ENCODE measurements around the gene UGT1A4.

The UGT1A4 gene

DNA sequence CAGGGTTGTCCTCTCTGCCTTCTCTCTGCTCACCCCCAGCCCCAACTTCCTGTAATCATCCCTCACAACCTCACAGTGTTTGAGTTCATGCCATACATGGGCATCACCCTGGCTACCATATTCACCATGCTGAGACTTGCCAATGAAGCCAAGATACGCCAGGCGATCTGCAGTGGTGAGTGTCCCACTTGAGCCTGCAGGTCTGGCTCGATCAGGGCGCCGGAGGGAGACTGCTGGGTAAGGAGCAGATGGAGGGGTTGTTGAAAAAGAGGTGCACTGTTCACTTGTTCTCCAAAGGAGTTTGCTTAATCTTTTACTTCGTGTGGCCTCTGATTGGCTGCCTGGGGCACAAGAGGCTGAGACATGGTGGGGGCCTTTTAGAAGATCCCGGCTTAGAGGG, 74.2 kb downstream of the UGT1A4 start:
- DNase-seq, result no peak

DNA sequence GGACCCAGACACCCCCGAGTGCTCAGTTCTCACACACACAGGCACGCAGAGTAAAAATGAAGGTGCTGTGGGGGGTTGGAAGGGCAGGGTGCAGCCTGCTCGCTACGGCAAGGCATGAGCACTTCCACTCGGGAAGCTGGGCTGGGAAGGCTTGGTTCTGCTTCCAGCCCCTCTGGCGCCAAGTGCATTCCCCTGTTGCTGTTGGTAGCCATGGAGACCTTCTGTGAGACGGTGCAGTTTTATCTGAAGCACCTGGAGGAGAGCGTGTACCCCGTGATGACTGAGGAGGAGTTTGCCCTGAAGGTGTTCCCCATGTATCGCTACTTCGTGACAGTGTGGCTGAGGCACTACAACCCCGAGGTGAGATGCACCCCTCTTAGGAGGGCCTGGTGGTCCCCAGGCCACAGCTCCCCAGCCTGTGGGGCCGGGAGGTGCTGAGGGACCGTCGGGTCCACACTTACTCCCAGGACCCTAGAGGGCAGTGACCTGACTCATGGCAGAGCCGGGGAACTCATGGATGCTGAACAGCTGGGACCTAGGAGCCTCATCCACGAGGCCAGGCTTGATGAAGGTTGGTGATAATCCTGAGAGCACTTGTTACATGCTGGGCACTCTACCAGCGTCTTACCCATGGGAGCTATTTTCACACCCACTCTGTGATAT, 75.1 kb downstream of the UGT1A4 start:
- DNase-seq, result no peak

DNA sequence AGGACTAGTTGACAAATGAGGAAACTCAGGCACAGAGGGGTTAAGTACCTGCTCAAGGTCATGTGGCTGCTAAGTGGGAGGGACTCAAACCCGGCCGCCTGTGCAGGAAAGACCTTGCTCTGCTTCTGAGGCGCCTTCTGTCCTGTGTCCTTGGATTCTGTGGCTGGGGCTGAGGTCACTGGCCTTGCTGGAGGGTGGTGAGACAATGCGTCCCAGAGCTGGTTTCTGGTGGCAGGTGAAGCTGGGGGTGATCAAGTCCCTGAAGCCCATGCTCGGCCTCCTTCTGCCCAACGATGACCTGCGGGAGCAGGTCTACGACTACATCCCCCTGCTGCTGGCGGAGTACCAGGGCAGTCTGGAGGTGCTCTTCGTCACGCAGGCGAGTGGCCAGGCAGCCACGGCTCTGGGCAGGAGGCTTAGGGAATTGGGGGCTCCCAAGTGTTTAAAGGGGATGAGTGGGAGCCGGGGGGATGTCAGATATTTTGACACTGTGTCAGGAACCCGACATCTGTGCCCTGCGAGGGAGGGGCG, 75.7 kb downstream of the UGT1A4 start:
- DNase-seq, result no peak

DNA sequence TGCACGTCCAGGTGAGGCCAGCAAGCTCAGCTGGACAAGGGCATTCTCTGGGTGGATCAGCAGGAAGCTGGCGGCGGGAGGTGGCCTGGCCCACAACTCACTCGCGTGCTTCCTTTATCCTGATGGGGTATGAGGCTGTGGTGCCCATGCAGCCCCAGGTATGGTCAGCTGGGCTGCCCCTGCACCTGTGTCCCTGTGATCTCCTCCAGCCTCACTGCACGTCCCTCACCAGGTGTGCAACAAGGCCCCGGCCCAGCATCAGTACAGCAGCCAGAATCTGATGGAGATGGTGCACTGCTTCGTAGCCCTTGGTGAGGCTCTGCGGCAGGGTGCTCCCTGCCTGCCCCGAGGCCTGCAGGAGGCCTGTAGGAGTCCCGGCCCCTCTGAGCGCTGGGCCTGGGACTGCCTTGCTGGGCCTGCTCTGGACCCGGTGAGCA, 77.2 kb downstream of the UGT1A4 start:
- DNase-seq, result no peak

DNA sequence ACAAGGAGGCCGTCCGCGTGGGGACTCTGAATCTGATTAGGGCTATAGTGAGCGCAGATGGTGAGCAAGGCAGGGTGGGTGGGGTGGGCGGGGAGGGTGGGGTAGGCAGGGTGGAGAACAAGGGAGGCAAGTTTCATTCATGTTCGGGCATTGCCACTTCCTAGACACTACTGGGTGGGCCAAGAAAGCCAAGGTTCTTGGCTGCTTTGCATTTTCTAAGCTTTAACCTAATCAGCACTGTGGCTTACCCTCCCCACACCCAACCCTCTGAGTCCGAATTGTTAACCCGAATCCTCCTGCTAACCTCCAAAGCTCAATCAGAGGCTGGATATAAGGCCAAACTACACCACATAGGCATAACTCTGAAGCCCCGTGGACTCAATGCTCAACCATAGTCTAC, 77.7 kb downstream of the UGT1A4 start:
- DNase-seq, result no peak

DNA sequence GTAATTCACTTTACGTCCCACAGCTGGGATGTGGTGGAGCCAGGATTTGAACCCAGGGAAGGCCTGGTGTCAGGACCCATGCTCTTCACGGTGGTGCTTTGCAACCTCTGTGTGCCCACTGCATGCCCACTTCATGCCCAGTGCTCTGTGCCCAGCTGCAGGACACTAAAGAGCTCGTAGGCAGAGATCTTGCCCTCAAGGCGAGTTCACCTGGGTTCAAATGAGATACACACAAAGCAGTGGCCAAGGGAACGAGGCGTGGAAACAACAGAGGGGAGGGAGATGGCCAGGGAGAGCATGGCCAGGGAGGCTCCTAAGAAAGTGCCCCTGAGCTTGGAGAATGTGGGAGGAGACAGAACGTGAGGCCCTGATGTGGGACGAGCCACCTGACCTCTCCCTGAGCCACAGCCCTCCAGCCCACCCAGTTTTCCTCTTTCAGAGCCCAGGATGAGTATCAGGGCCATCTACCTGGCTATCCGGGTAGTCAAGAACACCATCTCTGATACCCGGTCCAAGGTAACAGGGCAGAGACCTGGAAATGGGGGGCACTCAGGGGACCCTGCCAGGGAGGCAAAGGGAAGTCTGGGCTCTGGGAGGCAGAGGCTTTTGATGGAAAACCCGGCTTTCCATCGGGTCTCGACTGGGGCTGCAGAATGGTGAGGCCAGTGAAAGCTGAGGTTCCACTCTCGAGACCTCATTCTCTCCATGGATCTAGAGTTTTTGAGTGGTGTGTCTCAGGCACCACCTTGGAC, 80.0 kb downstream of the UGT1A4 start:
- no peak for DNase-seq

DNA sequence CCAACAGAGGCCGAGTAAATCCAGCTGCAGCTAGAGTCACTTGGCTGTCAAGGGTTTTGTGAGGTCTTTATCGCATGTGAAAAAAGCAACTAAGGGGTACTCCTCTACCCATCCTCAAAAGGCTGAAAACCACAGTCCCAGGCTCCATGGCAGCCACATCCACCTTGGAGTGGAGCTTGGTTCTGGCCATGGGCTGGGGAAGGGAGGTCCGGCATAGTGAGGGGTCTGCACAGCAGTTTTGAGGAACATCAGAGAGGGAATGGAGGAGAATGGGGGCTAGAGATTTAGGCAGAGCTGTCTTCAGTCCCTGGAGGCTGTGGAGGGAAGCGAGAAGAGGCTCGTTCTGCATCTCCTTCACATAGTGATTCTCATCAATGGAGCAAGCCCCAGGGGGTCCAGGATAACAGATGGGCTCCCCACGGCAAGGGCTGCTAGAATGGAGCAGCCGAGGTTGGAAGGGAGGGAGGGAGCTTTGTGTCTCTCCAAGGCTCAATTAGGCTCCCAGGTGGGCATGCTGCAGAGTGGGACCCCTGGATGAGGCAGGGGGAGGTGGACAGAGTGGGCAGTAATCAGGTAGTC, 80.6 kb downstream of the UGT1A4 start:
- DNase-seq, result no peak

DNA sequence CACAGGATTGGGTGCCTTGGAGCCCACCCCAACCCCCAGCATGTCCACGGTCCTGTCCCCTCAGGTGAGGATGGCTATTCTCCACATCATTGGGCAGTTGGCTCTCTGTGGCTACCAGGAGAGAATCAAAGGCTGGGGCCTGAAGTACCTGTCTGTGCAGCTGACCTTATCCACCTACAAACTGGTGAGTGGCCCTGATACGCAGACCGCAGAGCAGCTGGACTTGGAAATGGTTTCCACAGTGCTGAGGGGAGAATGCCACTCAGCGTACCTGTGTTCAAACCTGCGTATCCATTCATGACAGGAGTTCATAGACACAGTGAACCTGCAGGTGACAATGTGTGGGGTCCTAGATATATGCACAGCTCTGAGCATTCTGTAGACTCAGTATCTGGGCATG, 81.2 kb downstream of the UGT1A4 start:
- DNase-seq, result no peak

DNA sequence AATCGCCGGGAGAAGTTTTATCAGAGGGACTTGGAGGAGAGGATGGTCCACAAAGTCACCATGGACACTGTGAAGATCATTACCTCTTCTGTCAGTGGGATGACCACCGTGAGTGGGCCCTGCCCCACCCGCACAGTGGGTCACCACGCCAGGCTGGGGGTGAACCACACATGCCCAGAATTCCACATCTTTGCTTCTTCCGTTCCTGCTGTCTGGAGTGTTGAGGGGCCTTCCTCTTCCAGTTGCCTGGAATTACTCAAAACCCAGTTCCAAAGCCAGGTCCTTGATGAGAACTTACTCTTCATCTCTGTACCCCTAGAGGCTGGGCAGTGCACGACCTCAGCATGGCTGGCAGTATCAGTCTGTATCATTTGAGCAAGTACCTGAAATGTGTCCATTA, 81.7 kb downstream of the UGT1A4 start:
- DNase-seq, result no peak

DNA sequence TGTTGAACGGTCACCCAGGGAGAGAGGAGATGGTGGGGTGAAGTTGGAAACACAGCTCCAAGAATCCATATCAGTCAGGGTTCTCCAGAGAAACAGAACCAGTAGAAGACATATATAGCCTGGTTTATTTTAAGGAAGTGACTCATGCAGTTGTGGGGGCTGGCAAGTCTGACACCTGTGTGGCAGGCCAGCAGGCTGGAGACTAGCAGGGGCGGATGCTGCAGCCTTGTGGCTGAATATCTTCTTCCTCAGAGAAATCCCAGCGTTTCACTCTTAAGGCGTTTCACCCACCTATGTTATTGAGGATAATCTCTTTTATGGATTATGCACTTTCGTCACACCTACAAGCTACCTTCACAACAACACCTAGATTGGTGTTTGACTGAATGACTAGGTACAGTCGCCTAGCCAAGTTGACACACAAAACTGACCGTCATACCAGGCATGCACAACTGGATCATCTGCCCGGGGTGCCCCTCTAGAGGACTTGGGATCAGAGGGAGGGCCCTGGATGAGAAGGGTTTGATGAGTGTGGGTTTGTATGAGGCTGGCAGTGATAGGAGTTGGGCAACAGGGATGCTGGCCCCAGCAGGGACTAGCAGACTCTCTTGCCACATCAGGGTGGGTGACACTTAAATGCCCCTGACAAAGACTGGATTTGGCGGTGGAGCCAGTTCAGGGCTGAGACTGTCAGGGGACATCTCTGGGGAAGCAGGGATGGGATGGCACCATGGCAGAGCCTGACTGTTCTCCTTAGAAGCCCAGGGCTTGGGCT, 83.0 kb downstream of the UGT1A4 start:
- DNase-seq, result no peak

DNA sequence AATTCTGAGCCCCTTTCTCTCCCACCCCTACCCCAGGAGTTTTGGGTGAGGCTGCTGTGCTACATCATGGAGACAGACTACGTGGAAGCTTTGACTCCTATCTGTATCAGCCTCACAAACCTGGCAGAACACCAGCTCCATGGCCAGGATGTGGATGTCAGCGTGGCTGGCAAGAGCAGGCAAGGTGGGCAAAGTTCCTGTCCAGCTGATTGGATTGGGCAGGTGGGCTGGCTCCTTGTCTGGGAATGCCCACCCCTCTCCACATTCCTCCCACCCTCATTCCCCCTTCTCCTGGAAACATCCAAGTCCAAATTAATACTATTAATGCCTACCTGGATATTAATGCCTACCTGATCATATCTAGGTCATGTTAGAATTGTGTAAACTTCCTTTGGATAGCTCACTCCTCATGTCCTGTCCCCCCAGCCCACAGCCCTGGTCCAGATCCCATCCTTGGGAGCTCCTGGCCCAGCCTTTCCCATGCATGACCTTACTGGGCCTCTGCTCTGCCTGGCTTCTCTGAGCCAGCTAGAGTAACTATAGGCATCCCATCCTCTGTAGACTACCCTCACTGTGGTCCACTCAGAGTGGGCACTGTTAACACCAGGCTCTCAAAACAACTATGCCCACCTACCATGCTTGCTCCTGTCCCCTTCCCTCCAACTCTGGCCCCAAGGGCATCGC, 83.7 kb downstream of the UGT1A4 start:
- no peak for DNase-seq

DNA sequence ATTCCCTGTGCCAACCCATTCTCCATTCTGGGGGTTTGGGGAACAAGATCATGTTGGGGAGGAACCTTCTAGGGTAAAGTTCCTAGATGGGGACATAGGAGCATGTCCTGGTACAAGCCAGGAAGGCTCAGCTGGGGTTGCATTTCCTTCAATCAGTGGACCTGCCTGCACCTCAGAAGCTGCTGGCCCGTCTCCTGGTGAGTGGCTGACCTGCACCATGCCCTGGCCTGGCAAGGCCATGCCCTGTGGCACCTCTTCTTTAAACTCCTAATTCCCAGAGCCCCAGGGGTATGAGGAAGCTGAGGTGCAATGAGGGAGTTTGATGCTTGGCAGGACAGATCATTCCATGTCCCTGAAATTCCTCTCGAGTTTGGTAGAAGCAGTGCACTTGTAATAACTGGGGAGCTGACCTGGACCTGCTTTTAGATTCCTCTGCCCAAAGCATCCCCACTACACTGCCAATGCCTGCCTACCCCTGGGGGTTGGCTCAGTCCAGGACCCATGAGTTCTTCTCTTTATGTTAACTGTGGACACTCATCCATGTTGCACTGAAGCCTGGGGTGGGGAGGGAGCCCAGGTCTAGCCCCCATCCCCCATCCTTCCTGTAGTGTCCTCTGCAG, 84.9 kb downstream of the UGT1A4 start:
- no peak for DNase-seq

DNA sequence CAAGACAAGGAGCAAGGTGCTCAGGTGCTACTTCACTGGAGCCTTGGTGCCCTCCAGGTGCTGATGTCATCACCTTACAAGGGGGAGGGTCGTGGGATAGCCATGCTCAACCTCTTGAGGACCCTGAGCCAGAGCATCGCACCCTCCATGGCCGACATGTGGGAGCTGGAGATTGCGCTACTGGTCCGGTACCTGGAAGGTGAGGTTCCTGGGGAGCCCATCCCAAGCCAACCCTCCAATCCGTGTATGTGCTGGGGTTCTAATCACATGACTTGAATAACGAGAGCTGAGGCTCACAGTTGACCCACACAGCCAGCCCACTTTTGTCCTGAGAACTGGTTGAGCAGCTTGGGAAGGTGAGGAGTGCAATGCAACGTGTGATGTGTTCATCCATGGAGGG, 85.5 kb downstream of the UGT1A4 start:
- no peak for DNase-seq

DNA sequence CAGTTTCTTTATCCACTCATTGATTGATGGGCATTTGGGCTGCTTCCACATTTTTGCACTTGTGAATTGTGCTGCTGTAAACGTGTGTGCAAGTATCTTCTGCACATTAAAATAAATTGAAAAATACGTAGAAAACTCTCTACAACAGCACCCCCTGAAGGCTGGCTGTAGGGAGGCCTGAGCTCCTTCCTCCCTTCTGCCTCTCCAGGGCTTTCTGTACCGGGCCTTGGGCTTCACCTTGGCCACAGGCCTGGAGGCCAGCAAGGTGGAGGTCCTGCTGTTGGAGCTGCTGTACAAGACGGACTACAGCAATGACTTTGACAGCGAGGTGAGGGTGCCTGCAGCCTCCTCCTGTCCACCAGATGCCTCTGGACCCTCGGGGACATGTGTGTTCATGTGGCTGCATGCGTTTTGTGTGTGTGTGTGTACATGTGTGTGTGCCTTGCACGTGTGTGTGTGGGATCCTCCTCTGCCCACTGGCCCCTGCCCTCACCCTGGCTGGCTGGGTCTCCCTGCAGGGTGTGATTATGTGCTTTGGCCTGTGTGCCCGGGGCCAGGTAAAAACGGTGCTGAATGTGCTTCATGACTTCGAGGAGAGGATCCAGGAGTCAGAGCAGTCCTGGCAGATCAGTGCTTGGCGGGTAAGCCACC, 88.8 kb downstream of the UGT1A4 start:
- DNase-seq, result no peak

DNA sequence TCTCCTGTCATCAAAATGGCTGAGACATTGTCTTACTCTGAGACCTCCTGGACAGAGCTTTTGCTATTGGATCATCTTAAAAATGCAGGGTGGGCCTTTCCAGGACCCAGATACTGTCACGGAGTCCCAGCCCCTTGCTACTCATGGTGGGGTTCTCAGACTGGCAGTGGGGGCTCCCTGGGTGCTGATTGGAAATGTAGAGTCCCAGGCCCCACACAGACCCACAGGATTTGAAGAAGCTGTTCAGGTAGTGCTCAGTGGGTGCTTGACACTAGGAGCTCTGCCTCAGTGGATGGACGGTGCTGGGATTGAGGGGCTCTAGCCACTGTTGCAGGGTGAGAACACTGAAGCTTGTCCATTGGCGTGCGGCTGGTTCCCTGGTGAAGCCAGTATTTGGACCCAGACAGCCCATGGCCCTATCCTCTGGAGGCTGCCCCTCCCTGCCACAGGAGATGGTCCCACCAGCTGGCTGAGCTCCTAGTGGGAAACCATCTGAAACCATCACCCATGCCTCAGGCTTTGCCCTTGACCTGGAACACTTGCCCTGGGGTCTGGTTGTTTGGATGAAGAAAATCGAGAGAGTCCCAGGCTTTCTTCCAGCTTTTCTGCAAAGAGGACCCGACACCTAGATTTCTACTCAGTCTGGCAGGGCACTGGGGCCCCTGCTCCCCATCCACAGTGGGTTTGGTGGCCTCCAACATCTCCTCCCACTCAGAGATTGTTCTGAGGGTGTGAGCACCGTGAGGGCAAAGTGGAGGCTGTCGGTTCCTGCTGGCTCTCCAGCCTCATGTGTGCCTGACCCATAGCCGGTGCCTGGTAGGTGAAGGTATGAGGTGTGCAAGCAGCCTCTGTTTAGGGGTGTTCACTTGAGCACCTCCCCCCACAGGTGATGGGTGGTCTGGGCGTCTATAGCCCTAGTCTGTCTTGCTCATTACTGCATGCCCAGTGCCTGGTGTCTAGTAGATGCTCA, 89.7 kb downstream of the UGT1A4 start:
- no peak for DNase-seq

DNA sequence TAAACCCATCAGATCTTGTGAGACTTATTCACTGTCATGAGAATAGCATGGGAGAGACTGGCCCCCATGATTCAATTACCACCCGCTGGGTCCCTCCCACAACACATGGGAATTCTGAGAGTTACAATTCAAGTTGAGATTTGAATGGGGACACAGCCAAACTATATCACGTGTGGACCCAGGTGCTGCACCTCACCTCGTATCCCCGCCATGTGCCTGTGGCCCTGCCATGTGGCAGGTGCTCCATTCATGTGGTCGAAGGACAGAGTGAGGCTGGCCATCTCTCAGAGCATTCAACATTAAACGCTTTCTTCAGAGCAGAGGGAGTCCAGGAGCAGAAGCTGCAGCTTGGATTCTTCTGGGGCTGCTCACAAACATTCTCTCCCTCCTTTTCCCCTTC, 91.8 kb downstream of the UGT1A4 start:
- DNase-seq, result no peak

DNA sequence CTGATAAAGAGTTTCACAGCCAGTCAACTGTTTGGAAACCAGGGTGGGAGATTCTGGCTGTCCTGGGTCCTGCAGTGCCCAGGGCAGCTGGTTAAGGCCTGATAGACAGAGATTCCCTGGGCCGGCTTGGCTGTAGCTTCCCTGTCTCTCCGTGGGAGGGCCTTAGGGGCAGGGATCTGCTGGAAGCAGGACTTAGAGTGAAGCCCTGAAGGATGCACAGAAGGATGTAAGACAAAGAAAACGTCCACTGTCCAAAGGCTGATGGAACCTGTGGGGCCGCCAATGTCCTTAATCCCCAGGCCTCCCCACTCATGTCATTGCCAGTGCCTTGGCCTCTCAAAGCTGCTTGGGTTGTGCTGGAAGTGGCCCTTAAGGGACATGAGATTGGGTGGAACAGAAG, 92.6 kb downstream of the UGT1A4 start:
- no peak for DNase-seq

DNA sequence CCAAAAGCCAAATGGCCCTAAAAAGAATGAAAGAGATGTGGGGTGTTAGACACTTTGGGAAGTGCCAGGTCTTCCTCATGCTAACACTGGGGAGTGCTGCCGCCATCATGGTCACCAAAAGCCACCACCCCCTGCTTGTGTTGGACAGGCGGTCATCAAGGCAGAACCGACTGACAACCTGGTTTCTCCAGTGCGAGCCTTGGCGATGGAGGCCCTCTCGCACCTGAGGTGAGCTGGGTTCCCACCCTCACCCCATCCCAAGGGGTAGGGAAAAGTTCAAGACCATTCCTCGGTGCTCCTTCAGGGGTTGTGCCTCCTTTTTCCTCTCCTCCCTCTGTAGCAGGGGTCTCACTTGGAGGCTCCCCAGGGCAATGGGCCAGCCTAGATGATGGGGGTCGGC, 93.2 kb downstream of the UGT1A4 start:
- no peak for DNase-seq

DNA sequence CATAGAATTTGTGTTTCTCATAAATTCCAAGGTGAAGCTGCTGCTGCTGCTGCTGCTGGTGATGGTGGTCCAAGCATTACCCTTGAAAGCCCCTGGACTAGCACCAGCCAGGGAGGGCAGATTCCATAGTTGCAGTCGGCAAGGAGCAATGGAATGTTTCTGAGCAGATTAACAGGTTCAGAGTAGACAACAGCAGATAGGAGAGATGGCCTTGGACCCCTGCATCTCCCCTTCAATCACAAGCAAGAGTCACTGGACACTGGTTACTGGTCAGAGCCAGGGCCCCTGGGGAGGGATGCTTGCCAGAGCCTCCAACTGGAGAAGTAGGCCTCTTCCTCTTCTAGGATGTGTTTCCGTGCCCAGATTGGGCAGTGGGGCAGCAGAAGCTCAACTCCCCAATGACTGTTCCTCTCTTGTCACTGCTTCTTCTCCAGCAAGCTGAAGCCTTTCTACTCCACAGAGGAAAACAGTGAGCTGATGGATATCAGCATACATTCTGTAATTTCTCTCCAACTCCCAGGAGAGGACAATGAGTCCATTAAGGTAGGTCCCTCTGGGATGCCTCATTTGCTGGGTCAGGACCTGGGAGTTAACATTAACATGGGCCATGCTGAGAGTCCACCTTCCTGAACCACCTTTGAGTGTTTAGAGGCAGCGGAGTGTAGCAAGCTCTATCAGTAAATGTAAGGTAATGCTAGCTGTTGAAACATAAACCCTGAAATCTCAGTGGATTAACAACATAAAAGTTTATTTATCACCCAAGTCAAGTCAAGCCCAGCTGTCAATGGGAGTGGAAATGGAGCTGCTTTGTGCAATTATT, 94.9 kb downstream of the UGT1A4 start:
- DNase-seq, result no peak

Measured in retina (tissue), 1 donor.